GM21526 (cell line): ENCODE results near the gene SIX1.

Source experiments
- ATAC-seq: cut with Tn5 transposase; IDR thresholded peaks from one replicate; pipeline ENCODE4 v1.9.1; 2021; ENCODE audit warnings: moderate library complexity; ENCODE audit not compliant: unreplicated experiment, low FRiP score

The SIX1 gene

DNA sequence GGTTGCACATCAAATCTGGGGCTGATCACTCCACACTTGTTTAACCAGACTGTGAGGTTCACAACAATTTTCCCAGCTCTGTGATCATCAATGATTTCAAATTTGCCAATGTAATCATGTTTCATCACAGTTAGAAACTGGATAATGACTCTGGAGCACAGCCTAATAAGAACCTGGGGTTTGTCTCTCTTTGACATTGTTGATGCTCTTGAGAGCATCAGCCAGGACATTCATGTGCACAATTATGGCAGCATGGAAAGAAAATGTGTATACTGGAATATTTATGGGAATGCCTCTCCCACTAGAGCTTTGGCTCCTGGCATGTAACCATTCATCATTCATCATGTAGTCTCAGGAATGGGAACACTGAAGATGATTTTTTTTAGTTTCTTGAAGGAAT, 47.0 kb downstream of the SIX1 start:
- no peak for ATAC-seq

GRCh38 chr14:60599727-60600126, 49.5 kb downstream of the SIX1 start:
- ATAC-seq, result no peak

- no peak for ATAC-seq
These were observed 53.1 kb downstream of the SIX1 start for GRCh38 chr14:60596139-60596538.

DNA sequence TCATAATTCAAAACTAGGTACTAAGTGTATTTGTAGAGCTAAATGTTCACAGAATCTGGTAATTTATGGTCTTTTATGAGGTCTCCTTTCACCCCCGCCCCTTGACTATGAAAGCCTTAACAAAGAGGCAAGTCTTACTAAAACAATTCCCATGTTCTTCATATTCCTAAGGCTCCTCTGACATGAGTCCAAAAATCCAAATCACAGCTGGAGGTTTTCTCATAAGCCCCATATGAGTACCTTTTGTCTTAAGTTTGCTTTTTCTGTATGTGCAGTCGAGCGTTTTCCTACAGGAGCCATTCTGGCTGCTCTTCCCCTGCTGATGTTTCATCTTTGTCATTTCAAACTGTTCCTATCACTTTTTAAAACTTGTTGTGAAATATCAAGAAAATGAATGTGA, 55.2 kb downstream of the SIX1 start:
- ATAC-seq, result no peak
